IMR-90 (cell line): ENCODE data around the gene PDZRN3. TPM values are rescaled to one million over a fixed set of nuclear protein-coding genes. Genes with fewer than 3 reads are reported as not detected.

Source experiments
- ATAC-seq: fragments of 200-7000 bp; cut with Tn5 transposase; 2 replicates; pipeline ENCODE4 v1.9.1; 2020; ENCODE audit warnings: low read depth, mild to moderate bottlenecking, moderate library complexity
- BruUV-seq: library from RNA; stranded (reverse); fragments of 400-500 nt; replicated peaks from 2 replicates; lab custom pipeline; 2021; lab: Mats Ljungman, UMichigan
- CTCF ChIA-PET: fragments of 300-600 bp; formaldehyde crosslinking; extraction: SDS; loops from one replicate; lab custom pipeline; 2021; ENCODE audit warnings: antibody characterized with exemption; lab: Yijun Ruan, JAX
- POLR2A ChIA-PET: fragments of 300-600 bp; sonication (Branson Sonifier 250); formaldehyde crosslinking; loops from one replicate; lab custom pipeline; 2022; ENCODE audit warnings: antibody characterized with exemption; ENCODE audit not compliant: unreplicated experiment; lab: Charles Lee
- DNase-seq: peaks from one replicate; pipeline ENCODE4 v3.0.0; 2013
- H2AFZ ChIP-seq: replicated peaks from 2 replicates; pipeline ENCODE3; 2013; ENCODE audit warnings: low read length, mild to moderate bottlenecking; ENCODE audit not compliant: poor library complexity
- H2AK5ac ChIP-seq: 2 replicates; pipeline ENCODE4 v1.6.1; 2013; ENCODE audit warnings: low read depth, low read length, inconsistent platforms
- H2AK9ac ChIP-seq: replicated peaks from 2 replicates; pipeline ENCODE3; 2013; ENCODE audit warnings: mild to moderate bottlenecking, low read depth, low read length, moderate library complexity; ENCODE audit not compliant: poor library complexity
- H2BK120ac ChIP-seq: 2 replicates; pipeline ENCODE4 v1.6.1; 2013; ENCODE audit warnings: low read depth, low read length, inconsistent platforms
- H2BK15ac ChIP-seq: 3 replicates; pipeline ENCODE4 v1.6.1; 2013; ENCODE audit warnings: low read depth, low read length, inconsistent platforms
- H2BK20ac ChIP-seq: 2 replicates; pipeline ENCODE4 v1.6.1; 2013; ENCODE audit warnings: low read depth, mild to moderate bottlenecking, inconsistent platforms, low read length, moderate library complexity
- H2BK5ac ChIP-seq: 2 replicates; pipeline ENCODE4 v1.6.1; 2013; ENCODE audit warnings: mild to moderate bottlenecking, low read depth, low read length, inconsistent platforms; ENCODE audit not compliant: poor library complexity, severe bottlenecking
- H3K14ac ChIP-seq: replicated peaks from 2 replicates; pipeline ENCODE4 v1.6.1; 2013; ENCODE audit warnings: low read depth, low read length, inconsistent platforms
- H3K18ac ChIP-seq: 2 replicates; pipeline ENCODE4 v1.6.1; 2013; ENCODE audit warnings: low read depth, low read length, control low read depth
- H3K23ac ChIP-seq: 2 replicates; pipeline ENCODE4 v1.6.1; 2013; ENCODE audit warnings: low read depth, low read length, inconsistent platforms
- H3K27ac ChIP-seq: 2 replicates; pipeline ENCODE4 v1.5.1; 2013; ENCODE audit warnings: mild to moderate bottlenecking, control low read depth, low read length; ENCODE audit not compliant: insufficient read depth
- H3K27me3 ChIP-seq: 2 replicates; pipeline ENCODE4 v1.6.1; 2013; ENCODE audit warnings: low read length; ENCODE audit not compliant: control insufficient read depth, insufficient read depth
- H3K36me3 ChIP-seq: 2 replicates; pipeline ENCODE4 v1.6.1; 2013; ENCODE audit warnings: low read length, mixed read lengths; ENCODE audit not compliant: control insufficient read depth, insufficient read depth
- H3K4ac ChIP-seq: 2 replicates; pipeline ENCODE4 v1.6.1; 2013; ENCODE audit warnings: low read depth, low read length, inconsistent platforms
- H3K4me1 ChIP-seq: 2 replicates; pipeline ENCODE4 v1.6.1; 2013; ENCODE audit warnings: low read length, mixed read lengths; ENCODE audit not compliant: control insufficient read depth, insufficient read depth
- H3K4me2 ChIP-seq: 2 replicates; pipeline ENCODE4 v1.6.1; 2013; ENCODE audit warnings: low read depth, mild to moderate bottlenecking, control low read depth, low read length, moderate library complexity
- H3K4me3 ChIP-seq: 2 replicates; pipeline ENCODE4 v1.5.1; 2013; ENCODE audit warnings: low read depth, mild to moderate bottlenecking, control low read depth, low read length, moderate library complexity; ENCODE audit not compliant: insufficient read depth
- H3K56ac ChIP-seq: 2 replicates; pipeline ENCODE4 v1.6.1; 2013; ENCODE audit warnings: low read length, inconsistent platforms; ENCODE audit not compliant: insufficient read depth; ENCODE audit errors: extremely low read depth
- H3K79me1 ChIP-seq, 2 experiments: 2 replicates each; pipeline ENCODE4 v1.6.1; 2013; ENCODE audit warnings: low read length in 2 of 2, inconsistent platforms in 1 of 2, low read depth in 1 of 2
- H3K9ac ChIP-seq: 2 replicates; pipeline ENCODE4 v1.6.1; 2013; ENCODE audit warnings: low read depth, low read length, control low read depth
- H3K9me1 ChIP-seq: 2 replicates; pipeline ENCODE4 v1.6.1; 2013; ENCODE audit warnings: low read length, inconsistent platforms; ENCODE audit not compliant: insufficient read depth
- H3K9me3 ChIP-seq: 2 replicates; pipeline ENCODE4 v1.6.1; 2013; ENCODE audit warnings: low read length; ENCODE audit not compliant: control insufficient read depth, insufficient read depth
- H4K20me1 ChIP-seq: 2 replicates; pipeline ENCODE4 v1.6.1; 2013; ENCODE audit warnings: low read length, inconsistent platforms; ENCODE audit not compliant: insufficient read depth
- H4K5ac ChIP-seq: 2 replicates; pipeline ENCODE4 v1.6.1; 2013; ENCODE audit warnings: mild to moderate bottlenecking, low read depth, low read length, control low read depth
- H4K8ac ChIP-seq, 2 experiments: 2 replicates each; pipeline ENCODE4 v1.6.1; 2013; ENCODE audit warnings: low read depth in 2 of 2, low read length in 2 of 2, control low read depth in 1 of 2, inconsistent platforms in 1 of 2
- H4K91ac ChIP-seq: 2 replicates; pipeline ENCODE4 v1.6.1; 2013; ENCODE audit warnings: low read depth, low read length, inconsistent platforms; ENCODE audit not compliant: insufficient read depth
- BHLHE40 ChIP-seq: fragments of 150-350 bp; IDR thresholded peaks from 2 replicates; pipeline ENCODE4 v1.6.1; 2016; ENCODE audit warnings: mild to moderate bottlenecking, low read depth, low read length
- CEBPB ChIP-seq: IDR thresholded peaks from 2 replicates; pipeline ENCODE4 v1.6.1; 2012; ENCODE audit warnings: low read depth, low read length, improper control_type of control experiment
- CHD1 ChIP-seq: IDR thresholded peaks from 2 replicates; pipeline ENCODE4 v1.6.1; 2012; ENCODE audit warnings: low read depth, low read length, improper control_type of control experiment
- FOS ChIP-seq: fragments of 150-350 bp; IDR thresholded peaks from 2 replicates; pipeline ENCODE4 v1.6.1; 2016; ENCODE audit warnings: low read depth, low read length
- MAFK ChIP-seq: IDR thresholded peaks from 2 replicates; pipeline ENCODE4 v1.6.1; 2012; ENCODE audit warnings: low read depth, low read length, improper control_type of control experiment
- MAZ ChIP-seq: IDR thresholded peaks from 2 replicates; pipeline ENCODE4 v1.6.1; 2012; ENCODE audit warnings: low read depth, mild to moderate bottlenecking, low read length, improper control_type of control experiment, moderate library complexity, borderline replicate concordance
- MXI1 ChIP-seq: IDR thresholded peaks from 2 replicates; pipeline ENCODE4 v1.6.1; 2012; ENCODE audit warnings: low read depth, mild to moderate bottlenecking, low read length, moderate library complexity, borderline replicate concordance
- RAD21 ChIP-seq: IDR thresholded peaks from 2 replicates; pipeline ENCODE4 v1.6.1; 2012; ENCODE audit warnings: low read length, improper control_type of control experiment
- RFX5 ChIP-seq: IDR thresholded peaks from 2 replicates; pipeline ENCODE4 v1.8.0; 2012; ENCODE audit warnings: low read depth, mild to moderate bottlenecking, low read length, moderate library complexity
- SMC3 ChIP-seq: fragments of 150-350 bp; IDR thresholded peaks from 2 replicates; pipeline ENCODE4 v1.6.1; 2016; ENCODE audit warnings: low read depth, mild to moderate bottlenecking, antibody characterized with exemption, low read length, moderate library complexity
- WGBS, 2 experiments: methylation state at CpG; one replicate each; pipeline versions ENCODE4 v1.1.5 to v1.1.7; 2013; ENCODE audit warnings: missing lambda C conversion rate in 2 of 2; ENCODE audit not compliant: insufficient read length in 1 of 2; ENCODE audit errors: extremely low coverage in 2 of 2; 5-methylcytosine and 5-hydroxymethylcytosine counted together
- dilution Hi-C: fragments of 300-500 bp; cut with HindIII; formaldehyde crosslinking; loops from one replicate; pipeline ENCODE4 v1.14.3; 2018; ENCODE audit warnings: low sequenced_read_pairs; ENCODE audit not compliant: unreplicated experiment
- in situ Hi-C: fragments of 300-500 bp; cut with MboI; formaldehyde crosslinking; loops from 3 replicates; pipeline ENCODE4 v1.14.3; 2019; ENCODE audit warnings: low sequenced_read_pairs, inconsistent platforms, mixed read lengths
- intact Hi-C: fragments of 100-400 bp; cut with micrococcal nuclease; formaldehyde crosslinking; loops from 2 replicates; pipeline ENCODE4 v1.10.0; 2022
- polyA plus RNA-seq, 3 experiments: library from polyadenylated mRNA; depleted of rRNA; stranded (reverse); fragments of >200 nt; gene quantifications; 2 replicates each; pipeline ENCODE4 v1.2.3, GENCODE V29; 2012; ENCODE audit warnings: low replicate concordance in 1 of 3
- total RNA-seq: library from RNA; depleted of rRNA; stranded (reverse); fragments of >200 nt; gene quantifications from 2 replicates; pipeline ENCODE4 v1.2.3, GENCODE V29; 2012
- TF ChIP-seq, protein P1 (sequence below): fragments of 150-350 bp; IDR thresholded peaks from 2 replicates; pipeline ENCODE4 v1.6.1; 2016; ENCODE audit warnings: low read depth, mild to moderate bottlenecking, low read length, moderate library complexity, borderline replicate concordance
- TF ChIP-seq, protein P2 (sequence below): conservative IDR thresholded peaks from 2 replicates; pipeline ENCODE4 v1.5.1; 2012; ENCODE audit warnings: mild to moderate bottlenecking, low read depth, low read length, improper control_type of control experiment
- TF ChIP-seq, protein P3 (sequence below): fragments of 150-350 bp; IDR thresholded peaks from 2 replicates; pipeline ENCODE4 v1.6.1; 2017; ENCODE audit warnings: mild to moderate bottlenecking, antibody characterized with exemption, low read length, low read depth

PDZRN3 gene
- total and polyA plus RNA-seq, 2 of the 4 experiments (the other 2 are of a cell fraction), result 9.4 to 17.0 TPM

DNA sequence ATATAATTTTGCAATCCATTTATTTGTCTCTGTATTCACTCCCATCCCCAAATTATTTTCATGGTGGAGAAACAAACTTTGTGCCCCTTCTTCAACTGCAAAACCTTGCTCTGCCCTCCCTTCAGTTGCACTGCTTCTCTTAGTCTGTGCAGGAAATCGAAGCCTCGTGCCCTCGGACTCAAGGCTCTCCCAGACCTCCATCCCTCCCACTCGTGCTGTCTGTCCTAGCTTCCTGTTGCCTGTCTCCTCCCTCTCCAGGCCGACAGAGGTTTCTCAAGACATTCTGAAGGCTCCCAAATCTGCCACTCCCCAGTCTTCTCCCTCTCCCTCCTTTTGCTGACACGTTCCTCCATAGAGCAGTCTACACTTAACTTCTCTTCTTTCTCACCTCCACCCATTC is 177.6 kb downstream of the PDZRN3 start:
- Histone ChIP-seq H2AFZ (no peak overlapping the region), H4K91ac (no peak overlapping the region), H3K27me3 (no peaks in the 10 kb centered on the region), H4K20me1 (peaks cover 5% of the 10 kb centered on the region; the same call in 1 of the 2 replicates), H4K5ac (no peak overlapping the region), H2AK5ac (no peak overlapping the region), H3K27ac (no peak overlapping the region), H2BK5ac (no peak overlapping the region), H3K56ac (no peak overlapping the region), H3K4me3 (no peak overlapping the region), H3K23ac (no peak overlapping the region), H3K14ac (no peak overlapping the region), H2BK120ac (no peak overlapping the region), H3K36me3 (peaks cover 2% of the 10 kb centered on the region; the same call in 1 of the 2 replicates), H3K9me3 (no peaks in the 10 kb centered on the region), H3K4ac (no peak overlapping the region), H3K9ac (no peak overlapping the region), H3K9me1 (no peaks in the 10 kb centered on the region), H2BK15ac (no peak overlapping the region), H3K79me1 (peaks cover 0 to 8% of the 10 kb centered on the region in 2 experiments; a peak in 2 of 4 replicates), H3K4me2 (no peak overlapping the region), H2AK9ac (no peak overlapping the region), H3K4me1 (peaks cover 4% of the 10 kb centered on the region; the same call in 1 of the 2 replicates), H2BK20ac (no peak overlapping the region), H3K18ac (no peak overlapping the region), H4K8ac (no peak overlapping the region)
- BruUV-seq, result no TSS peak
- ATAC-seq (no peak), DNase-seq (no peak)
- CTCF ChIA-PET, result interaction anchor here (1.7 kb wide), 1 partner anchor 10 kb away, joined by 4 read pairs; no protein-coding TSS in a partner anchor
- WGBS, 2 experiments, result 68% methylated on average over 4 of the region's 6 CpGs; no CpG with 5 or more reads in 1 of the 2 experiments
- POLR2A ChIA-PET, result no interaction called here
- dilution Hi-C loops (no loop called here), intact Hi-C loops (no loop called here), in situ Hi-C loops (no loop called here)
- no peak for TF ChIP-seq SMC3
- TF ChIP-seq, protein P1, sequence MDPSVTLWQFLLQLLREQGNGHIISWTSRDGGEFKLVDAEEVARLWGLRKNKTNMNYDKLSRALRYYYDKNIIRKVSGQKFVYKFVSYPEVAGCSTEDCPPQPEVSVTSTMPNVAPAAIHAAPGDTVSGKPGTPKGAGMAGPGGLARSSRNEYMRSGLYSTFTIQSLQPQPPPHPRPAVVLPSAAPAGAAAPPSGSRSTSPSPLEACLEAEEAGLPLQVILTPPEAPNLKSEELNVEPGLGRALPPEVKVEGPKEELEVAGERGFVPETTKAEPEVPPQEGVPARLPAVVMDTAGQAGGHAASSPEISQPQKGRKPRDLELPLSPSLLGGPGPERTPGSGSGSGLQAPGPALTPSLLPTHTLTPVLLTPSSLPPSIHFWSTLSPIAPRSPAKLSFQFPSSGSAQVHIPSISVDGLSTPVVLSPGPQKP, result no peak
- no peak for TF ChIP-seq CHD1
- no peak for TF ChIP-seq MAZ
- TF ChIP-seq, protein P2, sequence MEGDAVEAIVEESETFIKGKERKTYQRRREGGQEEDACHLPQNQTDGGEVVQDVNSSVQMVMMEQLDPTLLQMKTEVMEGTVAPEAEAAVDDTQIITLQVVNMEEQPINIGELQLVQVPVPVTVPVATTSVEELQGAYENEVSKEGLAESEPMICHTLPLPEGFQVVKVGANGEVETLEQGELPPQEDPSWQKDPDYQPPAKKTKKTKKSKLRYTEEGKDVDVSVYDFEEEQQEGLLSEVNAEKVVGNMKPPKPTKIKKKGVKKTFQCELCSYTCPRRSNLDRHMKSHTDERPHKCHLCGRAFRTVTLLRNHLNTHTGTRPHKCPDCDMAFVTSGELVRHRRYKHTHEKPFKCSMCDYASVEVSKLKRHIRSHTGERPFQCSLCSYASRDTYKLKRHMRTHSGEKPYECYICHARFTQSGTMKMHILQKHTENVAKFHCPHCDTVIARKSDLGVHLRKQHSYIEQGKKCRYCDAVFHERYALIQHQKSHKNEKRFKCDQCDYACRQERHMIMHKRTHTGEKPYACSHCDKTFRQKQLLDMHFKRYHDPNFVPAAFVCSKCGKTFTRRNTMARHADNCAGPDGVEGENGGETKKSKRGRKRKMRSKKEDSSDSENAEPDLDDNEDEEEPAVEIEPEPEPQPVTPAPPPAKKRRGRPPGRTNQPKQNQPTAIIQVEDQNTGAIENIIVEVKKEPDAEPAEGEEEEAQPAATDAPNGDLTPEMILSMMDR, result no peak
- TF ChIP-seq MXI1, result no peak
- no peak for TF ChIP-seq RAD21
- TF ChIP-seq, protein P3, sequence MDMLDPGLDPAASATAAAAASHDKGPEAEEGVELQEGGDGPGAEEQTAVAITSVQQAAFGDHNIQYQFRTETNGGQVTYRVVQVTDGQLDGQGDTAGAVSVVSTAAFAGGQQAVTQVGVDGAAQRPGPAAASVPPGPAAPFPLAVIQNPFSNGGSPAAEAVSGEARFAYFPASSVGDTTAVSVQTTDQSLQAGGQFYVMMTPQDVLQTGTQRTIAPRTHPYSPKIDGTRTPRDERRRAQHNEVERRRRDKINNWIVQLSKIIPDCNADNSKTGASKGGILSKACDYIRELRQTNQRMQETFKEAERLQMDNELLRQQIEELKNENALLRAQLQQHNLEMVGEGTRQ, result no peak
- no peak for TF ChIP-seq BHLHE40
- TF ChIP-seq MAFK, result no peak
- TF ChIP-seq FOS, result no peak
- TF ChIP-seq CEBPB, result no peak
- no peak for TF ChIP-seq RFX5
